Inflammatory macrophage (primary cell): Measurements from ENCODE around the gene DBNDD1.
A peak's percentile ranks its signal among the peaks of the same experiment; 100 is the strongest.
"Not testable (repeated sequence)": the region's sequence is repeated elsewhere in the genome, so short reads cannot be mapped to it uniquely, and the experiment has no call there.

ENCODE experiments used
- DNase-seq, 2 donors: peaks; one replicate each; pipeline ENCODE4 v3.0.0-alpha.2; 2020 to 2022

Gene DBNDD1

GRCh38 chr16:90011508-90011819 is 7.8 kb downstream of the DBNDD1 start:
- no peak for DNase-seq

- DNase-seq = no peak
These were observed 8.4 kb downstream of the DBNDD1 start for GRCh38 chr16:90010676-90011507.

GRCh38 chr16:90009172-90009899 is 9.9 kb downstream of the DBNDD1 start:
- DNase-seq = no peak

- DNase-seq = peak in 1 of 2 donors; percentile 64
These were observed 10.5 kb downstream of the DBNDD1 start for GRCh38 chr16:90008708-90009145.

GRCh38 chr16:90007635-90008234 is 11.5 kb downstream of the DBNDD1 start:
- DNase-seq = not testable (repeated sequence)

- no peak for DNase-seq
These were observed 12.2 kb downstream of the DBNDD1 start for GRCh38 chr16:90007015-90007414.

- no peak for DNase-seq
These were observed 13.1 kb downstream of the DBNDD1 start for GRCh38 chr16:90005956-90006663.

GRCh38 chr16:90004577-90004976 is 14.7 kb downstream of the DBNDD1 start:
- no peak for DNase-seq

GRCh38 chr16:90002759-90003158 is 16.5 kb downstream of the DBNDD1 start:
- no peak for DNase-seq

GRCh38 chr16:90001761-90002503 is 17.3 kb downstream of the DBNDD1 start:
- no peak for DNase-seq

GRCh38 chr16:90000733-90001427 is 18.4 kb downstream of the DBNDD1 start:
- DNase-seq = no peak

GRCh38 chr16:89999831-90000574 is 19.3 kb downstream of the DBNDD1 start:
- DNase-seq = no peak

- no peak for DNase-seq
These were observed 23.1 kb downstream of the DBNDD1 start for GRCh38 chr16:89996178-89996489.

- peak; percentile 33 to 42 for DNase-seq
These were observed 23.6 kb downstream of the DBNDD1 start for GRCh38 chr16:89995475-89996177.

- peak; percentile 34 to 39 for DNase-seq
These were observed 24.4 kb downstream of the DBNDD1 start for GRCh38 chr16:89994721-89995474.

- DNase-seq = no peak
These were observed 24.9 kb downstream of the DBNDD1 start for GRCh38 chr16:89994389-89994720.

GRCh38 chr16:89993971-89994370 is 25.3 kb downstream of the DBNDD1 start:
- no peak for DNase-seq

- DNase-seq = no peak
These were observed 25.9 kb downstream of the DBNDD1 start for GRCh38 chr16:89993377-89993776.

- no peak for DNase-seq
These were observed 28.5 kb downstream of the DBNDD1 start for GRCh38 chr16:89990799-89991198.

GRCh38 chr16:89988951-89989350 is 30.3 kb downstream of the DBNDD1 start:
- DNase-seq = no peak
